Lower lobe of right lung (tissue), 2 donors: ENCODE measurements around the gene PLXNB1. TPM values are rescaled to one million over a fixed set of nuclear protein-coding genes. Genes with fewer than 3 reads are reported as not detected.

Experiments
- ATAC-seq, 2 donors: fragments of 200-7000 bp; cut with Tn5 transposase; one replicate each; pipeline ENCODE4 v1.9.1; 2020 to 2022; ENCODE audit warnings: mild to moderate bottlenecking in 2 of 2, moderate library complexity in 2 of 2
- DNase-seq: peaks from one replicate; pipeline ENCODE4 v3.0.0-alpha.2; 2020
- H3K27ac ChIP-seq: fragments of 200-600 bp; one replicate; pipeline ENCODE4 v1.8.0; 2022
- H3K27me3 ChIP-seq: fragments of 200-600 bp; one replicate; pipeline ENCODE4 v1.8.0; 2022; ENCODE audit warnings: low read depth
- H3K36me3 ChIP-seq: fragments of 200-600 bp; one replicate; pipeline ENCODE4 v1.8.0; 2022; ENCODE audit warnings: mild to moderate bottlenecking
- H3K4me1 ChIP-seq: fragments of 200-600 bp; one replicate; pipeline ENCODE4 v1.8.0; 2022
- H3K4me3 ChIP-seq: fragments of 200-600 bp; one replicate; pipeline ENCODE4 v1.8.0; 2022; ENCODE audit warnings: mild to moderate bottlenecking
- H3K9me3 ChIP-seq: fragments of 200-600 bp; one replicate; pipeline ENCODE4 v1.8.0; 2022
- CTCF ChIP-seq: fragments of 200-600 bp; IDR thresholded peaks from one replicate; pipeline ENCODE4 v1.8.0; 2022; ENCODE audit warnings: antibody characterized with exemption, mild to moderate bottlenecking
- intact Hi-C: fragments of 100-400 bp; cut with DNase I; formaldehyde crosslinking; loops from one replicate; pipeline ENCODE4 v1.11.0; 2022
- total RNA-seq: library from RNA; stranded (reverse); fragmentation: NEBNext Ultra II Directional; extraction: Animal tissue kit (Norgen Biotek cat#: 25700); gene quantifications from one replicate; pipeline ENCODE4 v1.2.1, GENCODE V29; 2021
- donor health status: DM: no; HTN: yes; CAD: no; lungs with severe emphysema.

Gene PLXNB1
- total RNA-seq, 1 donor from 2014 or later, result 94.3 TPM

GRCh38 chr3:48413611-48414010 lies 16.3 kb downstream of the PLXNB1 start:
- ATAC-seq, result no peak

GRCh38 chr3:48413086-48413485 lies 16.8 kb downstream of the PLXNB1 start:
- TF ChIP-seq CTCF, result no peak
- Histone ChIP-seq H3K4me1 (no peaks in the 10 kb centered on the region), H3K36me3 (peaks cover 99% of the 10 kb centered on the region), H3K27me3 (no peaks in the 10 kb centered on the region), H3K4me3 (no peak overlapping the region), H3K9me3 (no peaks in the 10 kb centered on the region), H3K27ac (no peak overlapping the region)
- ATAC-seq (no peak), DNase-seq (peak; percentile 23)
- intact Hi-C loops, result no loop called here

More at GRCh38 chr3:48413611-48414010, 16.3 kb downstream of the PLXNB1 start:
- no peak for TF ChIP-seq CTCF
- Histone ChIP-seq H3K27ac (no peak overlapping the region), H3K9me3 (no peaks in the 10 kb centered on the region), H3K4me1 (no peaks in the 10 kb centered on the region), H3K27me3 (no peaks in the 10 kb centered on the region), H3K36me3 (peaks cover 99% of the 10 kb centered on the region), H3K4me3 (no peak overlapping the region)
- peak; percentile 40 for DNase-seq
- intact Hi-C loops, result no loop called here

- intact Hi-C loops, result no loop called here
- ATAC-seq (no peak), DNase-seq (peak; percentile 40)
- peaks cover 99% of the 10 kb centered on the region for H3K36me3 ChIP-seq
- no peaks in the 10 kb centered on the region for H3K27me3 ChIP-seq
- no peak overlapping the region for H3K27ac ChIP-seq
- H3K4me3 ChIP-seq, result no peak overlapping the region
- no peaks in the 10 kb centered on the region for H3K4me1 ChIP-seq
- no peaks in the 10 kb centered on the region for H3K9me3 ChIP-seq
- TF ChIP-seq CTCF, result no peak
Measured at GRCh38 chr3:48412375-48413001, 17.4 kb downstream of the PLXNB1 start.

- intact Hi-C loops, result no loop called here
- Histone ChIP-seq H3K4me3 (no peak overlapping the region), H3K27me3 (no peaks in the 10 kb centered on the region), H3K9me3 (no peaks in the 10 kb centered on the region), H3K4me1 (no peaks in the 10 kb centered on the region), H3K36me3 (peaks cover 99% of the 10 kb centered on the region), H3K27ac (no peak overlapping the region)
- TF ChIP-seq CTCF, result no peak
- DNase-seq, result peak; percentile 27
- ATAC-seq, result no peak
Measured at GRCh38 chr3:48411606-48412374, 18.1 kb downstream of the PLXNB1 start.

GRCh38 chr3:48411041-48411588 lies 18.8 kb downstream of the PLXNB1 start:
- Histone ChIP-seq H3K27me3 (no peaks in the 10 kb centered on the region), H3K4me3 (no peak overlapping the region), H3K9me3 (no peaks in the 10 kb centered on the region), H3K4me1 (no peaks in the 10 kb centered on the region), H3K27ac (no peak overlapping the region), H3K36me3 (peaks cover 99% of the 10 kb centered on the region)
- TF ChIP-seq CTCF, result no peak
- ATAC-seq, result no peak
- peak; percentile 26 for DNase-seq
- intact Hi-C loops, result no loop called here
